Measurements from ENCODE around the gene MPST.

Gene MPST

DNA sequence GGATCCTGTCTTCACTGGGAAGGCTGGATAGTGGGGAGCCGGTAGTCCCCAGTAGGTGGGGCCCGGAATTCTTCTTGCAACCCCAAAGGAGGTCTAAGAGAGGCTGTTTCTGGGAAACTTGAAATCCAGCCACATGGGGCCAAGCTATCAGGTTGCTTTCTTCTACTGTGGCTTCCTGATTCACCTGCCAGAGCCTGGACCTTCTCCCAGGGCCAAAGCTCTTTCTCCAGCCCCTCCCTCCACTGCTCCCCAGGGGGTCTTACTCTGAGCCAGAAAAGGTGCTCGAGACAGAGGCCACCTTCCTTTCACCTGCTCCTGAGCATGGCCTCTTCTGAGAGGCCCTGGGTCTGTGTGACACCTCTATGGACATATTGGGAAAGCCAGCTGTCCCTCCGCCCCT is 9.4 kb upstream of the MPST start:
- H3K36me3 ChIP-seq (ENCODE audit: control insufficient read depth in 2 of 2, insufficient read depth in 1 of 2, low read length in 2 of 2): no peaks in the 10 kb centered on the region
- ChIA-PET POLR2A (interaction anchor here (1.7 kb wide), 1 partner anchor 9 kb away, joined by 4 read pairs; the partner anchor contains the start of gene TST), CTCF (interaction anchor here (0.7 to 1.3 kb wide), 3 partner anchors 12 to 34 kb away, joined by 3 to 4 read pairs (median 4); no protein-coding TSS in a partner anchor)
- no peaks in the 10 kb centered on the region; the same call in 1 of the 2 replicates for H3K9me3 ChIP-seq (ENCODE audit: control insufficient read depth, insufficient read depth, low read depth, low read length)
- TF ChIP-seq ZNF214 (tag by site-specific recombination; IDR thresholded peaks at IDR 0.05; ENCODE audit: borderline replicate concordance): no peak
- no peak for TF ChIP-seq ZNF10 (tag by site-specific recombination; IDR thresholded peaks at IDR 0.05)
- 0 out of 2 replicates have a peak, but pooled peaks have one; percentile 21 for TF ChIP-seq GLIS1 (tag by site-specific recombination; IDR thresholded peaks at IDR 0.05)
- TF ChIP-seq KLF1 (tag by site-specific recombination; IDR thresholded peaks at IDR 0.05): no peak
- TF ChIP-seq ZNF248 (tag by site-specific recombination; IDR thresholded peaks at IDR 0.05): no peak
- TF ChIP-seq ZNF140 (tag by site-specific recombination; IDR thresholded peaks at IDR 0.05): no peak
- no peak for TF ChIP-seq ZIC2 (tag by site-specific recombination; IDR thresholded peaks at IDR 0.05)
- no peak for TF ChIP-seq TRIM28 (IDR thresholded peaks at IDR 0.05; ENCODE audit: borderline replicate concordance, low read length)
- peak; percentile 24; the same call in 1 of the 2 replicates for TF ChIP-seq ZNF341 (tag by site-specific recombination; IDR thresholded peaks at IDR 0.05; ENCODE audit: low read depth)
- no peak for TF ChIP-seq ZFHX2 (tag by site-specific recombination; conservative IDR thresholded peaks at IDR 0.05)
- no peak overlapping the region for H3K27ac ChIP-seq (ENCODE audit: extremely low read depth, low read depth, low read length)
- no peak overlapping the region for H3K4me3 ChIP-seq (ENCODE audit: low read depth, low read length)
- no peaks in the 10 kb centered on the region for H3K4me1 ChIP-seq (ENCODE audit: control insufficient read depth, insufficient read depth, low read length)

DNA sequence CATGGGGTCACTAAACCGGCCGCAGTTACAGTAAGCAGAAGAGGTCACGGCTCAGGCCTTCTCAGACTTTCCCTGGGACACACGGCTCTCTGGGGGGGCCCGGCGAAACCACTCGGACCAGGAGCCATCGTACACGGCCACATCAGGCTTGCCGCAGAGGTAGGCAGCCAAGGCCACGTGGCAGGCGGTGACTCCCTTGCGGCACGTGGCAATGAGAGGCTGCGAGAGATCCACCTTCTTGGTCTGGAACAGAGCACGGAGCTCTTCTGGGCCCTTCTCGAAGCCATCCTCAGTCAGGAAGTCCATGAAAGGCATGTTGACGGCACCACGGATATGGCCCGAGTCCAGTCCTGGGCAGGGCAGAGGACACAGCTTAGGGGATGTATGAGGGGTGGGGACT is 8.6 kb upstream of the MPST start:
- Histone ChIP-seq H3K36me3 (ENCODE audit: control insufficient read depth in 2 of 2, insufficient read depth in 1 of 2, low read length in 2 of 2) (no peaks in the 10 kb centered on the region), H3K27ac (ENCODE audit: extremely low read depth, low read depth, low read length) (no peak overlapping the region), H3K9me3 (ENCODE audit: control insufficient read depth, insufficient read depth, low read depth, low read length) (no peaks in the 10 kb centered on the region), H3K4me1 (ENCODE audit: control insufficient read depth, insufficient read depth, low read length) (no peaks in the 10 kb centered on the region), H3K4me3 (ENCODE audit: low read depth, low read length) (no peak overlapping the region)
- ChIA-PET CTCF (interaction anchor here (0.7 to 1.3 kb wide), 2 partner anchors 12 to 32 kb away, joined by 4 read pairs; no protein-coding TSS in a partner anchor), POLR2A (interaction anchor here (0.9 to 1.7 kb wide), 2 partner anchors 8 to 33 kb away, joined by 3 to 4 read pairs; partner anchors contain the start of gene TST)
- TF ChIP-seq ZNF175 (tag by site-specific recombination; IDR thresholded peaks at IDR 0.05): no peak
- TF ChIP-seq, protein P1, sequence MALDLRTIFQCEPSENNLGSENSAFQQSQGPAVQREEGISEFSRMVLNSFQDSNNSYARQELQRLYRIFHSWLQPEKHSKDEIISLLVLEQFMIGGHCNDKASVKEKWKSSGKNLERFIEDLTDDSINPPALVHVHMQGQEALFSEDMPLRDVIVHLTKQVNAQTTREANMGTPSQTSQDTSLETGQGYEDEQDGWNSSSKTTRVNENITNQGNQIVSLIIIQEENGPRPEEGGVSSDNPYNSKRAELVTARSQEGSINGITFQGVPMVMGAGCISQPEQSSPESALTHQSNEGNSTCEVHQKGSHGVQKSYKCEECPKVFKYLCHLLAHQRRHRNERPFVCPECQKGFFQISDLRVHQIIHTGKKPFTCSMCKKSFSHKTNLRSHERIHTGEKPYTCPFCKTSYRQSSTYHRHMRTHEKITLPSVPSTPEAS (tag by site-specific recombination; IDR thresholded peaks at IDR 0.05): no peak

DNA sequence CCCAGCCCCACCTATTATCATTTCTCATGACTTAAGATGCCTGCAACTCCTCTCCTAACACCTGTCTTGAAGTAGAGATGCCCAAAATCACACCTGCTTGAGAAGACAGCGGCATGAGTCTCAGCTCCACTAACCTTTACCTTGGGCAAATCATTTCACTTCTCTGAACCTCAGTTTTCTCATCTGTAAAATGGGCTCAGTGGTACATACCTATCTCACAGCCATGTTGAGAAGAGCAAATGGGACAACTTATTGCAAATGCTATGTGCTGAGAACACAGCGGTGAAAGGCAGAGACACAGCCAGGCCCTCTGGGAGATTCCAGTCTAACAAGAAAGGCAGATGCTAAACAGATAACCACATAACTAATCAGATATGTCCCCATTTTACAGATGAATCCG is 8.1 kb upstream of the MPST start:
- H3K4me1 ChIP-seq (ENCODE audit: control insufficient read depth, insufficient read depth, low read length): no peaks in the 10 kb centered on the region
- H3K27ac ChIP-seq (ENCODE audit: extremely low read depth, low read depth, low read length): no peak overlapping the region
- CTCF ChIA-PET: interaction anchor here (0.7 to 1.3 kb wide), 2 partner anchors 13 to 32 kb away, joined by 4 read pairs; no protein-coding TSS in a partner anchor
- peaks cover 0 to 4% of the 10 kb centered on the region in 2 experiments; a peak in 1 of 3 replicates for H3K36me3 ChIP-seq (ENCODE audit: control insufficient read depth in 2 of 2, insufficient read depth in 1 of 2, low read length in 2 of 2)
- no peaks in the 10 kb centered on the region for H3K9me3 ChIP-seq (ENCODE audit: control insufficient read depth, insufficient read depth, low read depth, low read length)
- POLR2A ChIA-PET: interaction anchor here (0.9 kb wide), 1 partner anchor 32 kb away, joined by 3 read pairs; no protein-coding TSS in a partner anchor
- no peak overlapping the region for H3K4me3 ChIP-seq (ENCODE audit: low read depth, low read length)
- TF ChIP-seq SCRT2 (tag by site-specific recombination; IDR thresholded peaks at IDR 0.05) (no peak), ZNF133 (tag by site-specific recombination; IDR thresholded peaks at IDR 0.05) (no peak), ZNF623 (tag by site-specific recombination; IDR thresholded peaks at IDR 0.05) (no peak), ZNF426 (tag by site-specific recombination; IDR thresholded peaks at IDR 0.05) (no peak), MYNN (tag by site-specific recombination; IDR thresholded peaks at IDR 0.05; ENCODE audit: borderline replicate concordance) (no peak), YY1 (tag by site-specific recombination; IDR thresholded peaks at IDR 0.05) (no peak), ZNF138 (tag by site-specific recombination; IDR thresholded peaks at IDR 0.05; ENCODE audit: borderline replicate concordance) (no peak), KLF8 (tag by site-specific recombination; IDR thresholded peaks at IDR 0.05) (no peak), ZNF660 (tag by site-specific recombination; IDR thresholded peaks at IDR 0.05) (no peak), ZNF266 (tag by site-specific recombination; IDR thresholded peaks at IDR 0.05; ENCODE audit: low read depth) (no peak), ZBTB8A (tag by site-specific recombination; IDR thresholded peaks at IDR 0.05) (no peak), SALL2 (tag by site-specific recombination; IDR thresholded peaks at IDR 0.05; ENCODE audit: borderline replicate concordance) (no peak), CTCF (tag by site-specific recombination; IDR thresholded peaks at IDR 0.05) (no peak)
